ENCODE measurements around the gene HOXD4. TPM values are rescaled to one million over a fixed set of nuclear protein-coding genes. Genes with fewer than 3 reads are reported as not detected.

Gene HOXD4
- total RNA-seq, 1 experiment from 2014 or later: 0.17 TPM

DNA sequence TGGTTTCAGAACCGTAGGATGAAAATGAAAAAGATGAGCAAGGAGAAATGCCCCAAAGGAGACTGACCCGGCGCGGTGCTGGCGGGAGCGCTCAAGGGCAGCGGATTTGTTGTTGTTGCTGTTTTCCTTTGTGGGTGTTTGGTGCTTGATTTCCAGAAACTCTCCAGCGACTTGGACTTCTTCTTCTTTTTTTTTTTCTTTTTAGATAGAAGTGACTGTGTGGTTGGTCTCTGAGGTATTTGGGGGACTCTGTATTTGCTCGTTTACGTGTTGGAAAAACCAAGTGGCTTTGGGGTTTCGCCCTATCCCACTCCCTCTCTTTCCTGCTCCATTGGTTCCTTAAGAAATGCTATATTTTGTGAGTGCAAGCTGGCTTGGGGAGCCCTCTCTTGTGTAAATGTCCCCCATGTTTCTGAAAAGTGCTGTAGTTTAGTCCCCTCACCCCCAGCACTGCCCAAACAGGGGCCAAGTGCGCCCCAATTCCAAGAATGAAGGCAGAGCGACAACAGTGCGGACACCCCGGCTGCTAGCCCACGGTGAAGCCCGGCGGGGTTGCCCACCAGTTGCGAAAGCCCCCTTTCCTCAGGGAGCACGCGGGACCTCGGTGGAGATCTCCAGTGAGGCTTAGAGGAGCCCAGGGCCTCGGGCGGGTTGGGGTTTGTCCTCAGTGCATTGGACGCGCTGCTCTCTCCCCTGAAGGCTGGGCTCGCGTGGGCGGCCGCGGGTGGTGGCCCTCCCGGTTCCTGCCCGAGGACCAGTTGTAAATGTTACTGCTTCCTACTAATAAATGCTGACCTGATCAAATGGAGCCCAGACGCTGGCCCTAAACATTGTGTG is 27.0 kb upstream of the HOXD4 start:
- in situ Hi-C loops (cut with HindIII; ENCODE audit: low pct_unique_long_range_greater_than_20kb, low sequenced_read_pairs): no loop called here
- no peak for DNase-seq (ENCODE audit: low read depth)

DNA sequence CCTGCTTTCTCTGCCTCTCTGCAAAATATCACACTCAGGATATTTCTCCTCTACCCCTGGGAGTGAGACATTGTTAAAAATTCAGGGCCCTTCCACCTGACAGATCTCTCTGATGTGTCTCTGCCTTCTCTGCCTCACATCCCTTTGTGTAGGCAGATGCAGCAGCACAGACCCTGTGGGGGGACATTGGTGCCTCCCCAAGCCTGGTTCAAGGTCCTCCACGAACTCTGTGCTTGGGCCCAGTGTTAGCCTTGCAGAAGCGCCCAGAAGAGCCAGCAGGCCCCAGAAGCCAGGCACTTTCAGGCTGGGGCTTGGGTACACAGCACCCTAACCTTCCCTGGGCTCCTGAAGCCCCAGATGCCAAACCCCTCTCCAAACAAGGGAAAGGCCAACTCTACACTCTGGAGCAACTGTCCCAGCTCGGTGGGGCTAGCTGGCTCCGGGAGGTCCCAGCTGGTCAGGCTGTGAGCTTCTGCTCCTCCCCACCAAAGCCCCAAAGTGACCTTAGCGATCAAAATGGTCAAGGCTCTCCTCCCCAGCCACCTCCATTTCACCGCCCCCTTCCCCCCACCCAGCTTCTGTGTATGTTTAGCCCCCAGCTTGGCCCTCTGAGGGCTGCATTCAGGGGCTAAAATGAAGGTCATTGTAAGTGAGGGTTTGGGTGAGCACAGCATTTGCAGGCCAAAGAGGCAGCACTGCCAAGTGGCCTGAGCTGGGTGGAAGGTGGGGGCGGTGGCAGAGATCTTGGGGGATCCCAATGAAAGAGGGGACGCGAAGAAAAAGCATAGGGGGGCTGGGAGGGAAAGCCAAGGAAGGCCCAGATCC is 26.2 kb upstream of the HOXD4 start:
- no peak for DNase-seq (ENCODE audit: low read depth)
- in situ Hi-C loops (cut with HindIII; ENCODE audit: low pct_unique_long_range_greater_than_20kb, low sequenced_read_pairs): no loop called here

DNA sequence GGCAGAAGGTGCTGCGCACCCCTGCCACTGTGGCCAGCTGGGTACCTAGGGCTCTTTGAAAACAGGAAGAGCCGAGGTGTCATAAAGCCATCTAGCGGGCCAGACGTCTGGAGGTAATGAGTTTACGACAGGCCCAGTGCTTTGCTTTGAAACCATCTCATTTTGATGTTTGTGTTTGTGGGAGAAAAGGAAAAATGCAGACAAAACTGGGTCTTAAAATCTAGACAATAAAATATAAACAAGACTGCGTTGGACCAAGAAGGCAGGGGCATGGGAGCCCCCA is 25.6 kb upstream of the HOXD4 start:
- in situ Hi-C loops (cut with HindIII; ENCODE audit: low pct_unique_long_range_greater_than_20kb, low sequenced_read_pairs): no loop called here

GRCh38 chr2:176126929-176127773 is 24.2 kb upstream of the HOXD4 start:
- in situ Hi-C loops (cut with HindIII; ENCODE audit: low pct_unique_long_range_greater_than_20kb, low sequenced_read_pairs): no loop called here
- no peak for DNase-seq (ENCODE audit: low read depth)

More for the DNA sequence above, 25.6 kb upstream of the HOXD4 start:
- no peak for DNase-seq (ENCODE audit: low read depth)

DNA sequence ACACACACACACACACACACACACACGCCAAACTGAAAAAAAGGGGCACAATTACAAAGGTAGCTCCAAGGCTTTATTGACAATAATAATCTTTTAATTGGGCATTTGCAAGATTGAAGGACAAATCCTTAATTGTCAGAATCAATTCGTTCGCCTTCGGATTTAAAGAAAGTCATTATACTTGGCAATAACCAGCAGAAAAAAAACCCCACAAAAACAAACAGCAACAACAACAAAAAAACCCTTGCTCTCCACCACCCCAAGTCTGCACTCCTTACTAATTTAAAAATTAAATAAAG is 23.6 kb upstream of the HOXD4 start:
- no peak for DNase-seq (ENCODE audit: low read depth)
- in situ Hi-C loops (cut with HindIII; ENCODE audit: low pct_unique_long_range_greater_than_20kb, low sequenced_read_pairs): no loop called here

GRCh38 chr2:176128172-176128981 is 23.0 kb upstream of the HOXD4 start:
- DNase-seq (ENCODE audit: low read depth): no peak
- in situ Hi-C loops (cut with HindIII; ENCODE audit: low pct_unique_long_range_greater_than_20kb, low sequenced_read_pairs): no loop called here

- DNase-seq (ENCODE audit: low read depth): peak; percentile 77
- in situ Hi-C loops (cut with HindIII; ENCODE audit: low pct_unique_long_range_greater_than_20kb, low sequenced_read_pairs): no loop called here
Observed at GRCh38 chr2:176128982-176129796, 22.2 kb upstream of the HOXD4 start, which contains the start of gene HOXD8. TSS of gene HOXD8 (plus strand) at chr2:176129705. CDS start at chr2:176130367, 662 bp downstream.

GRCh38 chr2:176129813-176130146 is 21.6 kb upstream of the HOXD4 start:
- in situ Hi-C loops (cut with HindIII; ENCODE audit: low pct_unique_long_range_greater_than_20kb, low sequenced_read_pairs): no loop called here
- DNase-seq (ENCODE audit: low read depth): no peak

- DNase-seq (ENCODE audit: low read depth): peak; percentile 74
- in situ Hi-C loops (cut with HindIII; ENCODE audit: low pct_unique_long_range_greater_than_20kb, low sequenced_read_pairs): no loop called here
Observed at GRCh38 chr2:176130147-176130956, 21.0 kb upstream of the HOXD4 start.

DNA sequence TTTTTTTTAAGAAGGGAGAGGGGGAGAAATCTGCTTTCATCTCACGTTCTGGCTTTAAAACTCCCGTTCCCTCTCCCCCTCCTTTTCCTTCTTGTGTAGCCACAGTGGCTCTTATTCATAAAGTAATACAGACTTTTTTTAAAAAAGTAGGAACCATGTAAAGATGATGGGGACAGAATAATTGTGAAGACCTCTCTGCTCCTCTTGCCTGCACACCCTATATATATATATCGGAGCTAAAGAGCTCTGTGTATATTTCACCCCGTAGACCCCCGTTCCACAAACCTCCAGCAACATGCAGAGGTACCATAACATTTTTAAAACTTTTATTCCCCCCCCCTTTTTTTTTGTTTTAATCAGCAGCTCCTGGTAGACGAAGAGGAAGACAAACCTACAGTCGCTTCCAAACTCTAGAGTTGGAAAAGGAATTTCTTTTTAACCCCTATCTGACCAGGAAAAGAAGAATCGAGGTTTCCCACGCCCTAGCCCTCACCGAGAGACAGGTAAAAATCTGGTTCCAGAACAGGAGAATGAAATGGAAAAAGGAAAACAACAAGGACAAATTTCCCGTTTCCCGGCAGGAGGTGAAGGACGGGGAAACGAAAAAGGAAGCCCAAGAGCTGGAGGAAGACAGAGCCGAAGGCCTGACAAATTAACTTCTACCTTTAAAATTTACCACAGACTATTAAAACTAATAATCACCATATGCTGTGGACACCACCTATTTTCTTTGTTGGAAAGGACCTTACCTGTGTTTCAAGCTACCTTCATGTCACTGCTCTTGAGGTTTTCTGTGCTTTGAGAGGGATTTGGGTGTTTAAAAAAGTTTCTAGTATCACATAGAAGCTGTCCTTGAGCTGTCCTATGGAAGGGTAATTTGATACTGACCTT is 20.1 kb upstream of the HOXD4 start:
- DNase-seq (ENCODE audit: low read depth): no peak
- in situ Hi-C loops (cut with HindIII; ENCODE audit: low pct_unique_long_range_greater_than_20kb, low sequenced_read_pairs): no loop called here

DNA sequence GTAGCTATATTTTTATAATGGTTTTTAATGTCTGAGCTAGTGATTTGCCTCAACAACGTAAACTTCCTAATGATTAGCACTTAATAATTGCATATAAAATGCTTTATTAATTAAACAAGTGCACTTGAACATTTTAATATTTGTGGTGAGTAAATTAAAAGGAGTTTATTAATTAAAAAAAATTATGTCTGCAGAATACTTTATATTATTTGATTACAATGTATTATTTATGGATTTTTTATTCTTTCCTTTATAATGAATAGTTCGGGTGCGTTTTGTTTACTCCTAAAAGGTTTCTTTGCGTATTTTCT is 19.5 kb upstream of the HOXD4 start:
- DNase-seq (ENCODE audit: low read depth): no peak
- in situ Hi-C loops (cut with HindIII; ENCODE audit: low pct_unique_long_range_greater_than_20kb, low sequenced_read_pairs): no loop called here

- in situ Hi-C loops (cut with HindIII; ENCODE audit: low pct_unique_long_range_greater_than_20kb, low sequenced_read_pairs): no loop called here
Observed at GRCh38 chr2:176132205-176133171, 18.9 kb upstream of the HOXD4 start.

GRCh38 chr2:176133389-176133788 is 18.0 kb upstream of the HOXD4 start:
- in situ Hi-C loops (cut with HindIII; ENCODE audit: low pct_unique_long_range_greater_than_20kb, low sequenced_read_pairs): no loop called here
- no peak for DNase-seq (ENCODE audit: low read depth)

More at GRCh38 chr2:176132205-176133171, 18.9 kb upstream of the HOXD4 start:
- no peak for DNase-seq (ENCODE audit: low read depth)

- DNase-seq (ENCODE audit: low read depth): no peak
- in situ Hi-C loops (cut with HindIII; ENCODE audit: low pct_unique_long_range_greater_than_20kb, low sequenced_read_pairs): no loop called here
Observed at GRCh38 chr2:176134035-176134434, 17.3 kb upstream of the HOXD4 start.

GRCh38 chr2:176135035-176135440 is 16.3 kb upstream of the HOXD4 start:
- DNase-seq (ENCODE audit: low read depth): peak; percentile 40

More at GRCh38 chr2:176135035-176135440, 16.3 kb upstream of the HOXD4 start:
- in situ Hi-C loops (cut with HindIII; ENCODE audit: low pct_unique_long_range_greater_than_20kb, low sequenced_read_pairs): no loop called here

Data from Caki2 (cell line).